GM12892 (cell line): Measurements from ENCODE around the gene AMER3.

Source experiments
- DNase-seq: peaks from one replicate; pipeline ENCODE4 v3.0.0; 2011; ENCODE audit not compliant: insufficient read length
- FAIRE-seq: peaks from 2 replicates; lab custom pipeline; 2011; peaks lifted over from hg19 to GRCh38; lab: Jason Lieb, UNC
- POLR2A ChIP-seq: IDR thresholded peaks from 2 replicates; pipeline ENCODE4 v1.6.1; 2011; ENCODE audit warnings: low read depth, low read length, control low read depth
- POLR2AphosphoS5 ChIP-seq: IDR thresholded peaks from 2 replicates; pipeline ENCODE4 v1.6.1; 2011; ENCODE audit warnings: low read depth, low read length, control low read depth
- TAF1 ChIP-seq: IDR thresholded peaks from 2 replicates; pipeline ENCODE4 v1.6.1; 2011; ENCODE audit warnings: low read depth, mild to moderate bottlenecking, control low read depth, low read length, borderline replicate concordance

Gene AMER3

DNA sequence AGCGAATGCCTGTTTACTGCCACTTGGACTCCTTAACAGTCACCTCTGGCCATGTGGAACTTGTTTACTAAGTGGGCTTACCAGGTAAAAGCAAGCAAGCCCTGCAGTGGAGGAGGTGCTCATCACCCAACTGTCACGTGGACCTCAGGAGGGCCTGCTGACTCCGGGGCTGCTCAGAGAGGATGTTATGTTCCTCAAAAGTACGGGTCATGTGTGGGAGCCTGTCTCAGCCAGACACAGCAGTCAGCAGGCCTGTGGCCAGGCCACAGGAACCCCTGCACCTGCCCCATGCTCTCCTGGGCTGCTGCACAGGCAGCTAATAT, 36.2 kb downstream of the AMER3 start:
- no peak for DNase-seq
- no peak for FAIRE-seq
- no peak for TF ChIP-seq POLR2A
- no peak for TF ChIP-seq POLR2AphosphoS5
- no peak for TF ChIP-seq TAF1

DNA sequence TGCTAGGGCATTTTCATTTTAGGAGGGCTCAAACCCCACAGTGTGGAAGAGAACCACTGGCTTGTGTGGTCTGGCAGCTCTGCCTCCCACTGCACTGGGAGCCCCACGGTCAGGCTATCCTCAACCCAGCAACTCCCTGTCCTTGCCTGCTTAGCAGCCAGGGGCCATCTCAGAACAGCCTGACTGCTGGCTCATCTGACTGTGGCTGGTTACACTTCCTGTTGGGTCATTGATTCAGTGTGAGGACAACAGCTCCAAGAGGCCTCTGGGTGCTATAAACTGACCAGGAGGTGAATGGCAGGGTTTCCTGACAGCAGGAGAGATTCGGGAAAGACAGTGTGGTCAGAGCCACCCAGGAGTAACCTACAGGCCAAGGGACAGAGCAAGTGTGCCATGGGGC, 40.1 kb downstream of the AMER3 start:
- DNase-seq (no peak), FAIRE-seq (no peak)
- TF ChIP-seq POLR2A = no peak
- TF ChIP-seq TAF1 = no peak
- no peak for TF ChIP-seq POLR2AphosphoS5

DNA sequence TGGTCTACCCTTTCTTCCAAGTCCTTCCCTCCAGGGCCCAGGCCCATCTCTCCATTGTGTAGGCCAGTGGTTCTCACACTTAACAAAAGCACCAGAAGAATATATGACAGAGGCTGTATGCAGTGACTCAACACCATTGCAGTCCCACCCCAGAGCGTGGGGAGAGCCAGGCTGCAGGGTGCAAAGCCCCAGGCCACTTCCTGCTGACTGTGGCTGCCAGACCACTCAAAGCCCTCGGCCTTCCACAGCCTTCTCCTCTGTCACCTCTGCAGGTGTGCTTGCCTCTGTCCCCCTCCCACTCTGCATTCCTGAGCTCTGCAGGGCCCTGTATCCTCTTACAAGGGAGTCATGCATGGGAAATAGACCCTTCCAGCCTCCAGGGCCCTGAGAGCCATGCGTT, 41.0 kb downstream of the AMER3 start:
- TF ChIP-seq POLR2A (no peak), TAF1 (no peak), POLR2AphosphoS5 (no peak)
- DNase-seq = no peak
- no peak for FAIRE-seq

GRCh38 chr2:130797493-130798435, 42.4 kb downstream of the AMER3 start:
- DNase-seq (peak; percentile 88), FAIRE-seq (peak; percentile 78)
- TF ChIP-seq POLR2AphosphoS5 (no peak), POLR2A (no peak), TAF1 (no peak)

DNA sequence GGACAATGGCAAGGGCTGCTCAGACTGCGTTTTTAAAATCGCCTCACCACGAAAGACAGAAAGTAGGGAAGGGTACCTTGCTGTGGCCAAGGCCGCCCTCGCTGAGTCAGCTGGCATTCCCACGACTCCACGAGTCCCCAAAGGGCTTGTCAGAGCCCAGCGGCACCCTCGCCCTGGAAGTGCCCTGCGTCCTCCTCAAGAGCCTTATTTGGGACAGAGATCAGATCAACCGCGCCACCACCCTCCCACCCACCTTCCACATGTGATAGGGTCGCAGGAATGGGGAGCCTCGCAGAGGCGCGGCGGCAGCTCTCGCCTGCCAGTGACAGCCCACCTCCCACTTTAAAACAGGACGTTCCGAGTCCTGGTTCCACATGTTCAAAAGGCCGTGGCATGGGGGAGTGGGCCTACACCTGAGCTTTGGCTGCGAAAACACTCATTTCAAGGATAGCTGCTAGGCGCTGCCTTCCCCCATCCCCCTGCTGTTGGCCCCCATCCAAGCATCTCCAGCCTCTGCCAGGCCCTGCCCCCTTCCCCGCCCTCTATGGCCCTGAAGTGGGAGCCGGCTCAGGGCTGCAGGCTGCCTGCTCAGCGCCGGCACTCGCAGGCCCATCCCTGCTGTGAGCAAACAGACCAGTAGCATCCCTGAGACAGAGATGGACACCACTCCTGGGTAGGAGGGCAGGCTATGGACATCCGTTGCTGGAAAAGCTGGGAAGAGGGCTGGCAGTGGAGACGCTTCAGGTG, 43.3 kb downstream of the AMER3 start:
- FAIRE-seq (no peak), DNase-seq (no peak)
- TF ChIP-seq POLR2AphosphoS5 (no peak), TAF1 (no peak)

DNA sequence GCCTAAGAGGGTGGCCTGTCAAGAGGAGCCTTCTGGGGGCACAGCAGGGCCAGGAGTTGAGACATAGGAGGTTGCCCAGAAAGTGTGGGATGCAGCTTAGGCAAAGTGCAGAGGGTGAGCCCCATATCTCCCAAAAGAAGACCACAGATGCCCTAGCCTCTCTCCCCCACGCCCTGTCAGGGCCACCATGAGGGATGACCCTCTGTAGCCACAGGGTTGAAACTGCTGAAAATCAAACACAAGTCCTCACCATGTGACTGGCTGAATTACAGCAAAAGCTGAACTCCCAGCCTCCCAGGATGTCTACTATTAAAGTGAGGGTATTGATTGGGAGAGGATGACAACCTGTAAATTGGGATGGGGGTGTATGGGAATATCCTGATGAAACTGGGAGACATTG, 44.0 kb downstream of the AMER3 start:
- TF ChIP-seq TAF1 (no peak), POLR2A (no peak)
- FAIRE-seq = no peak
- no peak for DNase-seq

DNA sequence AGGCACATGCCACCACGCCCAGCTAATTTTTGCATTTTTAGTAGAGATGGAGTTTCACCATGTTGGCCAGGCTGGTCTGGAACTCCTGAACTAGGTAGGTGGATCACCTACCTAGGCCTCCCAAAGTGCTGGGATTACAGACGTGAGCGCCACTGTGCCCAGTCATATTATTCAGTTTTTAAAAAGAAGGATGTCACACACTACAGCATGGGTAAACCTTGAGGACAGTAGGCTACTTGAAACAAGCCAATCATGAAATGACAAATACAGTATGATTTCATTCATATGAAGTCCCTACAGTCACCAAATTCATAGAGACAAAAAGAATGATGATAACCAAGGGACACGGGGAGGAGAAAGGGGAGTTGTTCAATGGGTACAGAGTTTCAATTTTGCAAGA, 50.3 kb downstream of the AMER3 start:
- no peak for TF ChIP-seq TAF1
- no peak for TF ChIP-seq POLR2A
- no peak for DNase-seq
- FAIRE-seq = no peak

- no peak for DNase-seq
- TF ChIP-seq POLR2A (no peak), TAF1 (no peak), POLR2AphosphoS5 (no peak)
- FAIRE-seq = no peak
These were observed 51.0 kb downstream of the AMER3 start for GRCh38 chr2:130806370-130806769.

- DNase-seq (no peak), FAIRE-seq (no peak)
- no peak for TF ChIP-seq POLR2A
- TF ChIP-seq POLR2AphosphoS5 = no peak
- no peak for TF ChIP-seq TAF1
These were observed 52.5 kb downstream of the AMER3 start for GRCh38 chr2:130807659-130808385.

GRCh38 chr2:130808482-130809268, 53.3 kb downstream of the AMER3 start:
- no peak for DNase-seq
- no peak for FAIRE-seq
- TF ChIP-seq TAF1 = no peak
- no peak for TF ChIP-seq POLR2AphosphoS5
- TF ChIP-seq POLR2A = no peak

GRCh38 chr2:130810490-130810889, 55.1 kb downstream of the AMER3 start:
- no peak for TF ChIP-seq POLR2A
- FAIRE-seq = no peak
- DNase-seq = no peak

DNA sequence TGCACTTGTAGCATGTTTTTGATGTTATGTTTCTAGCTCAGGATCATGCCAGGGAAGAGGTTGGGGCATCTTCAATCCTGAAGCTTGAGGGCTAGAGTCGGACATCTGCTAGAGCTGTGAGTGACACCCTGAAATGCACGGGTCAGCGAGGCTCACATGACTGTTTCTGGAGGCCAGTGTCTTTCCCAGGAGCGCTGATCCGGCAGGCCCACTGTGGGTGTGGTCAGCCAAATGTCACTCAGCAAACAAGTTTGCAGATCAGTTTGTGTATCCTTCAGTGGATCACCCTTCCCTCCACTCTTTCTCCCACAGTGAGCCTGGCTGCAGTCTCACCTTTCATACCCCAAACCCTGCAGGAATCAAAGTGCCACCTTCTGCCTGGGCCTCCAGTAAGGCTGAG, 58.4 kb downstream of the AMER3 start:
- no peak for FAIRE-seq
- no peak for TF ChIP-seq POLR2AphosphoS5
- no peak for TF ChIP-seq TAF1
- TF ChIP-seq POLR2A = no peak
- DNase-seq = no peak
